ENCODE measurements around the gene ARFIP1. TPM values are rescaled to one million over a fixed set of nuclear protein-coding genes. Genes with fewer than 3 reads are reported as not detected.

ARFIP1 gene
- polyA plus RNA-seq, 1 experiment: 11.5 TPM

GRCh38 chr4:152956650-152957436, 177.1 kb downstream of the ARFIP1 start:
- Histone ChIP-seq H3K36me3 (ENCODE audit: control insufficient read depth, insufficient read depth, low read length) (no peaks in the 10 kb centered on the region), H3K4me3 (ENCODE audit: low read depth, low read length) (no peak overlapping the region), H3K27me3 (ENCODE audit: control insufficient read depth, insufficient read depth, low read length) (no peaks in the 10 kb centered on the region)
- no peak for TF ChIP-seq CTCF (IDR thresholded peaks at IDR 0.05; ENCODE audit: insufficient read depth, low read depth, low read length)
- CTCF ChIA-PET: interaction anchor here (1.5 kb wide), 1 partner anchor 13 kb away, joined by 3 read pairs; no protein-coding TSS in a partner anchor
- POLR2A ChIA-PET: no interaction called here
- no peak for DNase-seq (ENCODE audit: low read depth)

- Histone ChIP-seq H3K36me3 (ENCODE audit: control insufficient read depth, insufficient read depth, low read length) (no peaks in the 10 kb centered on the region), H3K27me3 (ENCODE audit: control insufficient read depth, insufficient read depth, low read length) (no peaks in the 10 kb centered on the region), H3K4me3 (ENCODE audit: low read depth, low read length) (no peak overlapping the region)
- ChIA-PET CTCF (no interaction called here), POLR2A (no interaction called here)
- no peak for TF ChIP-seq CTCF (IDR thresholded peaks at IDR 0.05; ENCODE audit: insufficient read depth, low read depth, low read length)
- no peak for DNase-seq (ENCODE audit: low read depth)
Measured at GRCh38 chr4:152957437-152958171, 177.8 kb downstream of the ARFIP1 start.

- no peak for DNase-seq (ENCODE audit: low read depth)
- no peak overlapping the region for H3K4me3 ChIP-seq (ENCODE audit: low read depth, low read length)
- H3K36me3 ChIP-seq (ENCODE audit: control insufficient read depth, insufficient read depth, low read length): no peaks in the 10 kb centered on the region
- POLR2A ChIA-PET: no interaction called here
- no peak for TF ChIP-seq CTCF (IDR thresholded peaks at IDR 0.05; ENCODE audit: insufficient read depth, low read depth, low read length)
- CTCF ChIA-PET: no interaction called here
- no peaks in the 10 kb centered on the region for H3K27me3 ChIP-seq (ENCODE audit: control insufficient read depth, insufficient read depth, low read length)
Measured at GRCh38 chr4:152959080-152959479, 179.3 kb downstream of the ARFIP1 start.

GRCh38 chr4:152960082-152960481, 180.3 kb downstream of the ARFIP1 start:
- H3K4me3 ChIP-seq (ENCODE audit: low read depth, low read length): no peak overlapping the region
- TF ChIP-seq CTCF (IDR thresholded peaks at IDR 0.05; ENCODE audit: insufficient read depth, low read depth, low read length): no peak
- no peaks in the 10 kb centered on the region for H3K36me3 ChIP-seq (ENCODE audit: control insufficient read depth, insufficient read depth, low read length)
- no peaks in the 10 kb centered on the region for H3K27me3 ChIP-seq (ENCODE audit: control insufficient read depth, insufficient read depth, low read length)
- CTCF ChIA-PET: interaction anchor here (1.5 kb wide), 1 partner anchor 168 kb away, joined by 5 read pairs; no protein-coding TSS in a partner anchor
- POLR2A ChIA-PET: no interaction called here
- no peak for DNase-seq (ENCODE audit: low read depth)

- POLR2A ChIA-PET: no interaction called here
- CTCF ChIA-PET: interaction anchor here (1.3 to 1.5 kb wide), 2 partner anchors 122 to 167 kb away, joined by 3 to 5 read pairs; no protein-coding TSS in a partner anchor
- no peak for TF ChIP-seq CTCF (IDR thresholded peaks at IDR 0.05; ENCODE audit: insufficient read depth, low read depth, low read length)
- H3K36me3 ChIP-seq (ENCODE audit: control insufficient read depth, insufficient read depth, low read length): no peaks in the 10 kb centered on the region
- no peak for DNase-seq (ENCODE audit: low read depth)
- no peaks in the 10 kb centered on the region for H3K27me3 ChIP-seq (ENCODE audit: control insufficient read depth, insufficient read depth, low read length)
- no peak overlapping the region for H3K4me3 ChIP-seq (ENCODE audit: low read depth, low read length)
Measured at GRCh38 chr4:152961014-152961772, 181.4 kb downstream of the ARFIP1 start.

Data from BJ (cell line).